HEK293 (cell line): ENCODE measurements around the gene C19orf25.

Experiments used
- ZNF114 ChIP-seq: fragments of 450-650 bp; formaldehyde crosslinking; IDR thresholded peaks from 2 replicates; pipeline ENCODE4 v1.5.0; 2017; ENCODE audit warnings: missing biosample characterization, missing genetic modification characterization
- ZNF335 ChIP-seq: fragments of 450-650 bp; formaldehyde crosslinking; conservative IDR thresholded peaks from 2 replicates; pipeline ENCODE4 v1.5.1; 2016; ENCODE audit warnings: missing biosample characterization, missing genetic modification characterization
- ZNF623 ChIP-seq: fragments of 450-650 bp; formaldehyde crosslinking; IDR thresholded peaks from 2 replicates; pipeline ENCODE4 v1.5.1; 2016; ENCODE audit warnings: missing biosample characterization, missing genetic modification characterization
- ZNF707 ChIP-seq: fragments of 450-650 bp; formaldehyde crosslinking; IDR thresholded peaks from 2 replicates; pipeline ENCODE4 v1.5.1; 2016; ENCODE audit warnings: missing biosample characterization, missing genetic modification characterization
- ZSCAN30 ChIP-seq: fragments of 450-650 bp; IDR thresholded peaks from 2 replicates; pipeline ENCODE4 v1.5.1; 2018; ENCODE audit warnings: missing biosample characterization, mild to moderate bottlenecking, missing genetic modification characterization, moderate library complexity
- TF ChIP-seq, protein P1 (sequence below): fragments of 450-650 bp; formaldehyde crosslinking; IDR thresholded peaks from 2 replicates; pipeline ENCODE4 v1.5.1; 2016; ENCODE audit warnings: missing biosample characterization, missing genetic modification characterization
- TF ChIP-seq, protein P2 (sequence below): fragments of 450-650 bp; formaldehyde crosslinking; IDR thresholded peaks from 2 replicates; pipeline ENCODE4 v1.5.1; 2017; ENCODE audit warnings: missing biosample characterization, missing genetic modification characterization
- TF ChIP-seq, protein P3 (sequence below): fragments of 450-650 bp; formaldehyde crosslinking; IDR thresholded peaks from 2 replicates; pipeline ENCODE4 v1.5.1; 2017; ENCODE audit warnings: missing biosample characterization, mild to moderate bottlenecking, missing genetic modification characterization, moderate library complexity
- TF ChIP-seq, protein P4 (sequence below): fragments of 450-650 bp; formaldehyde crosslinking; IDR thresholded peaks from 2 replicates; pipeline ENCODE4 v1.5.1; 2016; ENCODE audit warnings: missing biosample characterization, missing genetic modification characterization
- TF ChIP-seq, protein P5 (sequence below): fragments of 450-650 bp; formaldehyde crosslinking; IDR thresholded peaks from 2 replicates; pipeline ENCODE4 v1.5.1; 2016; ENCODE audit warnings: missing biosample characterization, missing genetic modification characterization

DNA sequence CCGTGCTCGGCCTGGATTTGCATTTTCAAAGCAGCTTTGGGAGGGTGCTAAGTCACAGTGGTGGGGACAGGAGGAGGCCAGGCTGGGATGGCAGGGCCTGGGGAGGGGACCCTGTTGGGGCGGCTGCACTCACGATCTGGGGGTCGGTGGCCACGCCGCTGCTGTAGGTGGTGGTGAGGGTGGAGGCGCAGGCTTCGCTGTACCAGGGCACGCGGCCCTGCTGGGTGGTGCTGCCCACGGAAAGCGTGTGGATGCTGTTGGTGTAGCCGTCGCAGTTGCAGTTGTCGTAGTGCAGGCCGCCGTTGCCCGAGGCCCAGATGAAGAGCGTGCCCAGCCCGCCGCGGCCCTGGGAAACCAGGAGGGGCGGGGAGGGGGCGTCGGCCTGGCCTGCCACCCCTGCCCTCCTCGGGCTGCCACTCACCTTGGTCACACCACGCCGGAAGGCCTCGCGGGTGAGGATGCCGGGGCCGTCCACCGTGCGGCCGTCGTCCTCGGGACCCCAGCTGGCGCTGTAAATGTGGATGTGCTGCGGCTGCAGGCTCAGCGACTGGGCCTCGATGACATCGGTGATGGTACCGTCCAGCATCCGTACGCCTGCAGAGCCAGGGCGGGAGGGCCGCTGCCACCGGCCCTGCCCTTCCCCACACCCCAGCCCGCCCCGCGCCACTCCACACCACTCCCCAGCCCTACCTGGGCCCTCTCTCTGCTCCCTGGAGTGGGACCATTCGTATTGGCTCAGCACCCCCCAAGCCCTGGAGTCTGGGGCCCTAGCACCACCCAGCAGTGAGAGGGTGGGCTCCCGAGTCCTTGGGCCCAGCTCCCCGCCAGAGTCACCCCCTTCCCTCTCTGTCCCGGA, 7.9 kb upstream of the C19orf25 start:
- TF ChIP-seq, protein P1, sequence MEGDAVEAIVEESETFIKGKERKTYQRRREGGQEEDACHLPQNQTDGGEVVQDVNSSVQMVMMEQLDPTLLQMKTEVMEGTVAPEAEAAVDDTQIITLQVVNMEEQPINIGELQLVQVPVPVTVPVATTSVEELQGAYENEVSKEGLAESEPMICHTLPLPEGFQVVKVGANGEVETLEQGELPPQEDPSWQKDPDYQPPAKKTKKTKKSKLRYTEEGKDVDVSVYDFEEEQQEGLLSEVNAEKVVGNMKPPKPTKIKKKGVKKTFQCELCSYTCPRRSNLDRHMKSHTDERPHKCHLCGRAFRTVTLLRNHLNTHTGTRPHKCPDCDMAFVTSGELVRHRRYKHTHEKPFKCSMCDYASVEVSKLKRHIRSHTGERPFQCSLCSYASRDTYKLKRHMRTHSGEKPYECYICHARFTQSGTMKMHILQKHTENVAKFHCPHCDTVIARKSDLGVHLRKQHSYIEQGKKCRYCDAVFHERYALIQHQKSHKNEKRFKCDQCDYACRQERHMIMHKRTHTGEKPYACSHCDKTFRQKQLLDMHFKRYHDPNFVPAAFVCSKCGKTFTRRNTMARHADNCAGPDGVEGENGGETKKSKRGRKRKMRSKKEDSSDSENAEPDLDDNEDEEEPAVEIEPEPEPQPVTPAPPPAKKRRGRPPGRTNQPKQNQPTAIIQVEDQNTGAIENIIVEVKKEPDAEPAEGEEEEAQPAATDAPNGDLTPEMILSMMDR (tag by site-specific recombination): no peak
- no peak for TF ChIP-seq ZSCAN30 (tag by site-specific recombination)
- TF ChIP-seq ZNF335 (tag by site-specific recombination): no peak
- TF ChIP-seq, protein P2, sequence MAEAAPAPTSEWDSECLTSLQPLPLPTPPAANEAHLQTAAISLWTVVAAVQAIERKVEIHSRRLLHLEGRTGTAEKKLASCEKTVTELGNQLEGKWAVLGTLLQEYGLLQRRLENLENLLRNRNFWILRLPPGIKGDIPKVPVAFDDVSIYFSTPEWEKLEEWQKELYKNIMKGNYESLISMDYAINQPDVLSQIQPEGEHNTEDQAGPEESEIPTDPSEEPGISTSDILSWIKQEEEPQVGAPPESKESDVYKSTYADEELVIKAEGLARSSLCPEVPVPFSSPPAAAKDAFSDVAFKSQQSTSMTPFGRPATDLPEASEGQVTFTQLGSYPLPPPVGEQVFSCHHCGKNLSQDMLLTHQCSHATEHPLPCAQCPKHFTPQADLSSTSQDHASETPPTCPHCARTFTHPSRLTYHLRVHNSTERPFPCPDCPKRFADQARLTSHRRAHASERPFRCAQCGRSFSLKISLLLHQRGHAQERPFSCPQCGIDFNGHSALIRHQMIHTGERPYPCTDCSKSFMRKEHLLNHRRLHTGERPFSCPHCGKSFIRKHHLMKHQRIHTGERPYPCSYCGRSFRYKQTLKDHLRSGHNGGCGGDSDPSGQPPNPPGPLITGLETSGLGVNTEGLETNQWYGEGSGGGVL (tag by site-specific recombination): no peak
- TF ChIP-seq, protein P3, sequence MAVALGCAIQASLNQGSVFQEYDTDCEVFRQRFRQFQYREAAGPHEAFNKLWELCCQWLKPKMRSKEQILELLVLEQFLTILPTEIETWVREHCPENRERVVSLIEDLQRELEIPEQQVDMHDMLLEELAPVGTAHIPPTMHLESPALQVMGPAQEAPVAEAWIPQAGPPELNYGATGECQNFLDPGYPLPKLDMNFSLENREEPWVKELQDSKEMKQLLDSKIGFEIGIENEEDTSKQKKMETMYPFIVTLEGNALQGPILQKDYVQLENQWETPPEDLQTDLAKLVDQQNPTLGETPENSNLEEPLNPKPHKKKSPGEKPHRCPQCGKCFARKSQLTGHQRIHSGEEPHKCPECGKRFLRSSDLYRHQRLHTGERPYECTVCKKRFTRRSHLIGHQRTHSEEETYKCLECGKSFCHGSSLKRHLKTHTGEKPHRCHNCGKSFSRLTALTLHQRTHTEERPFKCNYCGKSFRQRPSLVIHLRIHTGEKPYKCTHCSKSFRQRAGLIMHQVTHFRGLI (tag by site-specific recombination): no peak
- TF ChIP-seq, protein P4, sequence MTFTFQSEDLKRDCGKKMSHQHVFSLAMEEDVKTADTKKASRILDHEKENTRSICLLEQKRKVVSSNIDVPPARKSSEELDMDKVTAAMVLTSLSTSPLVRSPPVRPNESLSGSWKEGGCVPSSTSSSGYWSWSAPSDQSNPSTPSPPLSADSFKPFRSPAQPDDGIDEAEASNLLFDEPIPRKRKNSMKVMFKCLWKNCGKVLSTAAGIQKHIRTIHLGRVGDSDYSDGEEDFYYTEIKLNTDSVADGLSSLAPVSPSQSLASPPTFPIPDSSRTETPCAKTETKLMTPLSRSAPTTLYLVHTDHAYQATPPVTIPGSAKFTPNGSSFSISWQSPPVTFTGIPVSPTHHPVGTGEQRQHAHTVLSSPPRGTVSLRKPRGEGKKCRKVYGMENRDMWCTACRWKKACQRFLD (tag by site-specific recombination): no peak
- TF ChIP-seq ZNF623: no peak
- TF ChIP-seq ZNF114 (tag by site-specific recombination): no peak
- no peak for TF ChIP-seq ZNF707 (tag by site-specific recombination)
- TF ChIP-seq, protein P5, sequence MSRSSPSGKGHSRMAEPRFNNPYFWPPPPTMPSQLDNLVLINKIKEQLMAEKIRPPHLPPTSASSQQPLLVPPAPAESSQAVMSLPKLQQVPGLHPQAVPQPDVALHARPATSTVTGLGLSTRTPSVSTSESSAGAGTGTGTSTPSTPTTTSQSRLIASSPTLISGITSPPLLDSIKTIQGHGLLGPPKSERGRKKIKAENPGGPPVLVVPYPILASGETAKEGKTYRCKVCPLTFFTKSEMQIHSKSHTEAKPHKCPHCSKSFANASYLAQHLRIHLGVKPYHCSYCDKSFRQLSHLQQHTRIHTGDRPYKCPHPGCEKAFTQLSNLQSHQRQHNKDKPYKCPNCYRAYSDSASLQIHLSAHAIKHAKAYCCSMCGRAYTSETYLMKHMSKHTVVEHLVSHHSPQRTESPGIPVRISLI: no peak
